Mesendoderm (in vitro differentiated cells): ENCODE measurements around the gene KCNQ1.

Source experiments
- DNase-seq: peaks from one replicate; pipeline ENCODE4 v3.0.0; 2013
- H2AK5ac ChIP-seq: 2 replicates; pipeline ENCODE4 v1.6.1; 2013; ENCODE audit warnings: low read length, inconsistent platforms
- H2BK120ac ChIP-seq: 2 replicates; pipeline ENCODE4 v1.6.1; 2013; ENCODE audit warnings: low read depth, mild to moderate bottlenecking, low read length, moderate library complexity, mixed read lengths
- H2BK15ac ChIP-seq: replicated peaks from 2 replicates; pipeline ENCODE4 v1.6.1; 2013; ENCODE audit warnings: low read depth, mild to moderate bottlenecking, moderate library complexity
- H2BK5ac ChIP-seq: 2 replicates; pipeline ENCODE4 v1.6.1; 2013; ENCODE audit warnings: low read length, inconsistent platforms
- H3K18ac ChIP-seq: 2 replicates; pipeline ENCODE4 v1.6.1; 2013; ENCODE audit warnings: mild to moderate bottlenecking, low read length, mixed read lengths
- H3K23ac ChIP-seq: one replicate; pipeline ENCODE4 v1.6.1; 2013; ENCODE audit warnings: low read length
- H3K27ac ChIP-seq: 2 replicates; pipeline ENCODE4 v1.5.1; 2013; ENCODE audit warnings: low read depth, mild to moderate bottlenecking, inconsistent platforms, low read length, moderate library complexity
- H3K27me3 ChIP-seq: 2 replicates; pipeline ENCODE4 v1.6.1; 2013; ENCODE audit warnings: low read length, control low read depth, mild to moderate bottlenecking, inconsistent platforms; ENCODE audit not compliant: insufficient read depth, poor library complexity
- H3K36me3 ChIP-seq: 2 replicates; pipeline ENCODE4 v1.6.1; 2013; ENCODE audit warnings: low read length, inconsistent platforms; ENCODE audit not compliant: control insufficient read depth, insufficient read depth
- H3K4ac ChIP-seq: one replicate; pipeline ENCODE4 v1.6.1; 2013; ENCODE audit warnings: low read depth, mild to moderate bottlenecking, low read length, moderate library complexity
- H3K4me1 ChIP-seq: 2 replicates; pipeline ENCODE4 v1.6.1; 2013; ENCODE audit warnings: low read depth, low read length, inconsistent platforms; ENCODE audit not compliant: control insufficient read depth
- H3K4me2 ChIP-seq: 2 replicates; pipeline ENCODE4 v1.6.1; 2013; ENCODE audit warnings: low read length
- H3K4me3 ChIP-seq: 2 replicates; pipeline ENCODE4 v1.5.1; 2013; ENCODE audit warnings: mild to moderate bottlenecking, low read length
- H3K56ac ChIP-seq: one replicate; pipeline ENCODE4 v1.6.1; 2013; ENCODE audit warnings: low read length
- H3K79me1 ChIP-seq: 2 replicates; pipeline ENCODE4 v1.6.1; 2013; ENCODE audit warnings: low read length, inconsistent platforms
- H3K79me2 ChIP-seq: 2 replicates; pipeline ENCODE4 v1.6.1; 2013; ENCODE audit warnings: mild to moderate bottlenecking, low read length; ENCODE audit not compliant: control insufficient read depth, insufficient read depth
- H3K9ac ChIP-seq: 2 replicates; pipeline ENCODE4 v1.6.1; 2013; ENCODE audit warnings: low read length, inconsistent platforms
- H4K5ac ChIP-seq: one replicate; pipeline ENCODE4 v1.6.1; 2013; ENCODE audit warnings: low read length
- H4K8ac ChIP-seq: one replicate; pipeline ENCODE4 v1.6.1; 2013; ENCODE audit warnings: low read depth, mild to moderate bottlenecking, control low read depth, low read length, moderate library complexity
- WGBS: extraction: QIAGEN DNeasy Blood & Tissue Kit; methylation state at CpG from one replicate; pipeline ENCODE4 v1.1.7; 2013; ENCODE audit warnings: low lambda C conversion rate, missing lambda C conversion rate; ENCODE audit not compliant: insufficient coverage; ENCODE audit errors: extremely low coverage; 5-methylcytosine and 5-hydroxymethylcytosine counted together

Gene KCNQ1

DNA sequence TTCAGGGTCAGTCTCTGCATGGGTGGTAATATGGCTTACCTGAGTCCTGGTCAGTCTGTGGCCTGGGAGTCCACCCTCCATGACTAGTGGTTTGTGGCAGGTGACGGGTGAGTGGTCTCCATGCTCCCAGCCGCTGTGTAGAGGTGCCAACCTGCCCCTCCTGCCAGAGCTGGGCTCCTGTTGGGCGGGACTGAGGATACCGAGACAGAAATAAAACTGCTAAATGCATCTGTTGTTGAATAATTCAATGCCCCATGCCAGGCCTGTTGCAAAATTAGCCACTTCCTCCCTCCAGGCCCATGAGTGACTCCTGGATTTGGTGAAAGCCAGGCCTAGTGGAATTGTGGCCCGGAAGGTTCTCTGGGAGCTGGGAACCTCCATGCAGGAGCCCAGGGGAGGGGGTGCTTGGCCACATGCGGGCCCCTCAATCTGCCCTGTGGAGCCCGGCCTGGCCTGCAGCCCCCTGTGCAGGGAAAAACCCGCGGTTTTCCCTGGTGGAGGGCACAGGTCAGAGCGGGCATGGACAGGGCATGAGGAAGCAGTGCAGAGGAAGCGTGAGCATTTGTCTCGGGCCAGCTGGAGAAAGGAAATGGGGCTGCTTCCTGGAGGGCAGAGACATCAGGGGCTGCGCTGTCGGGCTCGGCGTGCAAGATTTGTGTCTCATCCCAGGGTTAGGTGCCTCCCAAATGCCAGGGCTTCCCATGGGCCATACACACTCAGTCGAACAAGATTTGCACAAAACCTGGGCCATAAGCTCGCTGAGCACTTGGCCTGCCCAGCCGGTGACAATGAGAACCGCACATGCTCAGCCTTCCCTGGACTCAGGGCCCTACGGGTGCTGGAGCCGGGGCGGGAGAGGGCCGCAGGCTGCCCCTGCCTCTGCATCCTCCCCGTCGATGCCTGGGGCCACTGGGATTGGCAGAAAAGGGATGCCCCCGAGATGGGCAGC, 66.9 kb downstream of the KCNQ1 start:
- H4K8ac ChIP-seq: no peak overlapping the region
- no peak for DNase-seq
- no peak overlapping the region for H3K4me3 ChIP-seq
- no peak overlapping the region for H3K18ac ChIP-seq
- no peak overlapping the region for H2BK120ac ChIP-seq
- no peaks in the 10 kb centered on the region for H3K36me3 ChIP-seq
- no peak overlapping the region for H3K27ac ChIP-seq
- H3K4me2 ChIP-seq: no peak overlapping the region
- H3K23ac ChIP-seq: no peak overlapping the region
- H3K4me1 ChIP-seq: no peaks in the 10 kb centered on the region
- no CpG with 5 or more reads among the region's 27 CpGs for WGBS
- no peak overlapping the region for H2BK5ac ChIP-seq
- H3K79me2 ChIP-seq: no peaks in the 10 kb centered on the region
- no peak overlapping the region for H3K4ac ChIP-seq
- H2AK5ac ChIP-seq: no peak overlapping the region
- H3K79me1 ChIP-seq: no peaks in the 10 kb centered on the region
- no peak overlapping the region for H3K56ac ChIP-seq
- no peak overlapping the region for H4K5ac ChIP-seq
- H3K9ac ChIP-seq: no peak overlapping the region
- no peaks in the 10 kb centered on the region for H3K27me3 ChIP-seq
- no peak overlapping the region for H2BK15ac ChIP-seq

- Histone ChIP-seq H3K18ac (no peak overlapping the region), H2BK120ac (no peak overlapping the region), H2AK5ac (no peak overlapping the region), H3K27me3 (no peaks in the 10 kb centered on the region), H3K4me3 (no peak overlapping the region), H3K9ac (no peak overlapping the region), H3K79me1 (no peaks in the 10 kb centered on the region), H3K36me3 (no peaks in the 10 kb centered on the region), H3K4me1 (no peaks in the 10 kb centered on the region), H4K8ac (no peak overlapping the region), H3K4me2 (no peak overlapping the region), H3K56ac (no peak overlapping the region), H4K5ac (no peak overlapping the region), H2BK5ac (no peak overlapping the region), H3K4ac (no peak overlapping the region), H2BK15ac (no peak overlapping the region), H3K79me2 (no peaks in the 10 kb centered on the region), H3K27ac (no peak overlapping the region), H3K23ac (no peak overlapping the region)
- DNase-seq: no peak
- no CpG with 5 or more reads among the region's 21 CpGs for WGBS
Measured at GRCh38 chr11:2512431-2513407, 67.9 kb downstream of the KCNQ1 start.

DNA sequence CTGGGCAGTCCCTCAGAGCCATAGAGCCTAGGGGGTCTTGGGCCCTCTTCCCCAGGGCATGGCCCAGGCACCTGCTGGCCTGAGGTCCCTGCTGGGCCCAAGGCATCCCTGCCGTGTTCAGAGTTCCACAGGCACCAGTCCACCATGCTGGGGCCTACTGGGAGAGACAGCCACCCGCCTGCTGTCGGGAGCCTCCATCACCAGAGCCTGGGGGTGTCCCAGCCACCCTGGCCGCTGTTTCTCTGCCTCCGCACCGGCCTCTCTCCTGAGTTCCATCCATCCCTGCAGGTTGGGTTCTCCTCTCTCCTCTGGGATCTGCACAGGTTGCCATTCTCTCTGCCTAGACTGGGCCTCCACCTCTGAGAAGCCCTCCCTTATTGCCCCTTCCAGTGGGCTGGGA, 68.6 kb downstream of the KCNQ1 start:
- no peak overlapping the region for H2BK5ac ChIP-seq
- no peak overlapping the region for H3K4ac ChIP-seq
- no peak overlapping the region for H3K56ac ChIP-seq

DNA sequence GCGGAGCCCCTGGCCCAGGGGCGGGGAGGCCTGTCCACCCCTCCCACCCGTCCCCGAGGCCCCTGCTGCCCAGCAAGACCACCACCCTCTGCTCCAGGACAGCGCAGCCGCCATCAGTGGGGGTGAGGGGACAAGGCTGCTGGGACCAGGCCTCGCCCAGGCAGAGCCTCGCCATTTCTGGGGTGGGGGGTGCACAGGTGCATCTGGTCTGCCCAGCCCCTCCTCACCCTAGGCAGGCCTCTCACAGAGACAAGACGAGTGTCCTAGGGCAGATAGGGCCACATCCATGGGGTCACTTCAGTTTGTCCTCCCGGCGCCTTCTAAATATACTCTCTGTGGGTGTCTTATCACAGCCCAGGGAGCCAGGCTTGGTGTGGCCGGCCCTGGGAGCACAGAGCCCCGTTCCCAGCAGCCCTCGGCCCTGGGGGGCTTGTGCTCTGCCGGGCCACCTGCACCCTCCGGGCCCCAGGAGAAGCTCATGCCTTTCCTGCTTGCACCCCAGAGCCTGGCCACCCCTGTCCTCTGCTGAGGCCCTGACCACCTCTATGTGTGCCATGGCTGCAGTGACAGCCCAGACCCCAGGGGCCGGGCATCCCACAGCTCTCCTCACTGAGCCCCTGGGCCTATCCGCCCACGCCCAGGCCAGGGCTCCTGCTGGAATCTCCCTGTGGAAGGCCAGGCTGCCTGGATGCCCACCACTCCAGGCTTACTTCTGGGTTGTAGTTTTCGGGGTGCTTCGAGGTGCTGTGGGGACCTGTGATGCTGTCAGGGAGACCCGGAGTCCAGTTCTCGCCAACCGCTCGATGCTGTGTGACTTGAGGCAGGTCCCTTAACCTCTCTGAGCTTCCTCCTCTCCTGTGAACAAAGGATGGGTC, 70.8 kb downstream of the KCNQ1 start:
- Histone ChIP-seq H3K79me2 (no peaks in the 10 kb centered on the region), H4K5ac (no peak overlapping the region), H3K18ac (no peak overlapping the region), H4K8ac (no peak overlapping the region), H3K79me1 (no peaks in the 10 kb centered on the region), H3K27me3 (no peaks in the 10 kb centered on the region), H2BK15ac (no peak overlapping the region), H3K23ac (no peak overlapping the region), H3K27ac (no peak overlapping the region), H2AK5ac (no peak overlapping the region), H3K4ac (no peak overlapping the region), H3K36me3 (no peaks in the 10 kb centered on the region), H3K4me1 (no peaks in the 10 kb centered on the region), H3K56ac (no peak overlapping the region), H3K4me3 (no peak overlapping the region), H3K4me2 (no peak overlapping the region), H2BK5ac (no peak overlapping the region), H3K9ac (no peak overlapping the region), H2BK120ac (no peak overlapping the region)
- no CpG with 5 or more reads among the region's 25 CpGs for WGBS
- DNase-seq: no peak

More for the DNA sequence above, 68.6 kb downstream of the KCNQ1 start:
- Histone ChIP-seq H3K9ac (no peak overlapping the region), H4K5ac (no peak overlapping the region), H3K4me1 (no peaks in the 10 kb centered on the region), H3K79me2 (no peaks in the 10 kb centered on the region), H3K18ac (no peak overlapping the region), H2BK15ac (no peak overlapping the region), H3K23ac (no peak overlapping the region), H3K4me3 (no peak overlapping the region), H3K36me3 (no peaks in the 10 kb centered on the region), H2AK5ac (no peak overlapping the region), H3K27ac (no peak overlapping the region), H3K4me2 (no peak overlapping the region), H3K79me1 (no peaks in the 10 kb centered on the region), H4K8ac (no peak overlapping the region), H2BK120ac (no peak overlapping the region), H3K27me3 (no peaks in the 10 kb centered on the region)
- WGBS: no CpG with 5 or more reads among the region's 6 CpGs
- DNase-seq: no peak

DNA sequence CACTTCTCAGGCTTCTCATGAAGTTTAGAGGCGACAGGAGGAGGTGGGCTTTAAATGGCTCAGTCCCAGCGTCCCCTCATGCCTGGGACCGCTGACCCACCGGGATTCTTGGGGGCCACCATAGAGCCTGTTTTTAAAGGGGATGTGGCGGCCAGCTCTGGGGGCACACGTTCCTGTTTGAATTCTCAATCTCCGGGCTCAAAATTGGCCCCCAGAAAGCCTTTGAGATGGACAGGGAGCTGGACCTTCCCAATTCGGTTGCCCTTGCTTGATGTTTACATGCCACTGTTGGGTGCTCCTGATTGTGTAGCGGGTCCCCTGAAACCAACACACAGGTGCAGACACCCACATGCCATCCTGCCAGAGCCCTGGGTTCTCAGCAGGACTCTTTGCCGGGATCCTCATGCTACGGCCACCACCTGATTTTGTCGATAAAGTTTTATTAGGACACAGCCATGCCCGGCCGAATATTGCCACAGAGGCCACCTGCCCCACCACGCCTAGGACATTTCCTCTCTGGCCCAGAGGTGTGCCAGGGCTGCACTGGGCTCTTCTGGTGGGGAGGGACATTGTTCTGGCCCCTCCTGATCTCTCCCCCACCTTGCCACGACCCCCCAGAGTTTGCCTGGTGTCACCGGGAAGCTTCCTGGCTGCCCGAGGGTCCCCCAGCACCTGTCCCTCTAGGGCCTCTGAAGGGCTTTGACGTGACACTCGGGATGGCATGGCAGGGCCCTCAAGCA, 71.6 kb downstream of the KCNQ1 start:
- H4K8ac ChIP-seq: no peak overlapping the region
- H3K27me3 ChIP-seq: no peaks in the 10 kb centered on the region
- no peak overlapping the region for H3K27ac ChIP-seq
- no peak overlapping the region for H3K4me3 ChIP-seq
- H4K5ac ChIP-seq: no peak overlapping the region
- H3K4me2 ChIP-seq: no peak overlapping the region
- H3K23ac ChIP-seq: no peak overlapping the region
- no peaks in the 10 kb centered on the region for H3K79me2 ChIP-seq
- H2BK15ac ChIP-seq: no peak overlapping the region
- no CpG with 5 or more reads among the region's 20 CpGs for WGBS
- no peak overlapping the region for H3K9ac ChIP-seq
- H2AK5ac ChIP-seq: no peak overlapping the region
- DNase-seq: no peak
- H3K79me1 ChIP-seq: no peaks in the 10 kb centered on the region
- H3K4me1 ChIP-seq: no peaks in the 10 kb centered on the region
- no peak overlapping the region for H3K18ac ChIP-seq
- H2BK5ac ChIP-seq: no peak overlapping the region
- H2BK120ac ChIP-seq: no peak overlapping the region
- H3K36me3 ChIP-seq: no peaks in the 10 kb centered on the region
- H3K56ac ChIP-seq: no peak overlapping the region
- no peak overlapping the region for H3K4ac ChIP-seq
